D721Med (cell line): ENCODE data around the gene ANKRD63.

ENCODE experiments used
- DNase-seq: peaks from one replicate; pipeline ENCODE4 v3.0.0; 2011; ENCODE audit warnings: low spot score; ENCODE audit not compliant: insufficient read length
- FAIRE-seq: peaks from 2 replicates; lab custom pipeline; 2011; peaks lifted over from hg19 to GRCh38; lab: Jason Lieb, UNC
- CTCF ChIP-seq: IDR thresholded peaks from 2 replicates; pipeline ENCODE4 v1.5.1; 2012; ENCODE audit warnings: mild to moderate bottlenecking, control low read depth; ENCODE audit not compliant: insufficient read depth; ENCODE audit errors: missing control alignments

Gene ANKRD63

GRCh38 chr15:40307421-40308211 is 24.8 kb upstream of the ANKRD63 start, which contains the start of gene PLCB2:
TSS of gene PLCB2 (minus strand) at chr15:40307935. CDS start at chr15:40307672, 263 bp downstream.
- no peak for TF ChIP-seq CTCF
- FAIRE-seq = no peak
- DNase-seq = no peak

GRCh38 chr15:40306908-40307307 is 24.0 kb upstream of the ANKRD63 start:
- FAIRE-seq (no peak), DNase-seq (no peak)

GRCh38 chr15:40306371-40306770 is 23.5 kb upstream of the ANKRD63 start:
- FAIRE-seq (no peak), DNase-seq (no peak)
- TF ChIP-seq CTCF = no peak

More at GRCh38 chr15:40306908-40307307, 24.0 kb upstream of the ANKRD63 start:
- no peak for TF ChIP-seq CTCF

GRCh38 chr15:40305281-40305680 is 22.4 kb upstream of the ANKRD63 start:
- TF ChIP-seq CTCF = no peak
- DNase-seq (no peak), FAIRE-seq (no peak)

- DNase-seq = no peak
- TF ChIP-seq CTCF = no peak
- no peak for FAIRE-seq
Observed at GRCh38 chr15:40303576-40303975, 20.7 kb upstream of the ANKRD63 start.

GRCh38 chr15:40302981-40303380 is 20.1 kb upstream of the ANKRD63 start:
- TF ChIP-seq CTCF = no peak
- FAIRE-seq (no peak), DNase-seq (no peak)

- FAIRE-seq (no peak), DNase-seq (no peak)
- TF ChIP-seq CTCF = no peak
Observed at GRCh38 chr15:40302288-40302886, 19.5 kb upstream of the ANKRD63 start.
